Measurements from ENCODE around the gene AVEN. TPM values are rescaled to one million over a fixed set of nuclear protein-coding genes. Genes with fewer than 3 reads are reported as not detected.
A peak's percentile ranks its signal among the peaks of the same experiment; 100 is the strongest.

AVEN gene
- total RNA-seq, 2 donors from 2014 or later: 12.9 to 18.9 TPM

DNA sequence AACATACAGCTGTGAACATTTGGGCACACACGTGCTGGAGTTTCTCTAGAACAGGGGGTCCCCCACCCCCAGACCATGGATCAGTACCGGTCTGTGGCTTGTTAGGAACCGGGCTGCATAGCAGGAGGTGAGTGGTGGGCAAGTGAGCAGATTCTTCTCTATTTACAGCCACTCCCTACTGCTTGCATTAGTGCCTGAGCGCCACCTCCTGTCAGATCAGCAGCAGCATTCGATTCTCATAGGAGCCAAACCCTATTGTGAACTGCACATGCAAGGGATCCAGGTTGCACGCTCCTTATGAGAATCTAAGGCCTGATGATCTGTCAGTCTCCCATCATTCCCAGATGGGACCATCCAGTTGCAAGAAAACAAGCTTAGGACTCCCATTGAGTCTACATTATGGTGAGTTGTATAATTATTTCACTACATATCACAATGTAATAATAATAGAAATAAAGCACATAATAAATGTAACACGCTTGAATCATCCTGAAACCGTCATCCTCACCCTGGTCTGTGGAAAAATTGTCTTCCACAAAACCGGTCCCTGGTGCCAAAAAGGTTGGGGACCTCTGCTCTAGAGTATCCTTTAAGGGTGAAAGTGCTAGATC, 44.9 kb downstream of the AVEN start:
- DNase-seq (ENCODE audit: low spot score): no peak
- H3K27me3 ChIP-seq: no peaks in the 10 kb centered on the region
- no peak overlapping the region for H3K4me3 ChIP-seq
- no peaks in the 10 kb centered on the region for H3K9me3 ChIP-seq
- H3K36me3 ChIP-seq: no peaks in the 10 kb centered on the region
- TF ChIP-seq, protein P1, sequence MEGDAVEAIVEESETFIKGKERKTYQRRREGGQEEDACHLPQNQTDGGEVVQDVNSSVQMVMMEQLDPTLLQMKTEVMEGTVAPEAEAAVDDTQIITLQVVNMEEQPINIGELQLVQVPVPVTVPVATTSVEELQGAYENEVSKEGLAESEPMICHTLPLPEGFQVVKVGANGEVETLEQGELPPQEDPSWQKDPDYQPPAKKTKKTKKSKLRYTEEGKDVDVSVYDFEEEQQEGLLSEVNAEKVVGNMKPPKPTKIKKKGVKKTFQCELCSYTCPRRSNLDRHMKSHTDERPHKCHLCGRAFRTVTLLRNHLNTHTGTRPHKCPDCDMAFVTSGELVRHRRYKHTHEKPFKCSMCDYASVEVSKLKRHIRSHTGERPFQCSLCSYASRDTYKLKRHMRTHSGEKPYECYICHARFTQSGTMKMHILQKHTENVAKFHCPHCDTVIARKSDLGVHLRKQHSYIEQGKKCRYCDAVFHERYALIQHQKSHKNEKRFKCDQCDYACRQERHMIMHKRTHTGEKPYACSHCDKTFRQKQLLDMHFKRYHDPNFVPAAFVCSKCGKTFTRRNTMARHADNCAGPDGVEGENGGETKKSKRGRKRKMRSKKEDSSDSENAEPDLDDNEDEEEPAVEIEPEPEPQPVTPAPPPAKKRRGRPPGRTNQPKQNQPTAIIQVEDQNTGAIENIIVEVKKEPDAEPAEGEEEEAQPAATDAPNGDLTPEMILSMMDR (IDR thresholded peaks at IDR 0.05): peak in 1 of 2 donors; percentile 26
- H3K4me1 ChIP-seq: no peaks in the 10 kb centered on the region
- no peak overlapping the region for H3K27ac ChIP-seq

DNA sequence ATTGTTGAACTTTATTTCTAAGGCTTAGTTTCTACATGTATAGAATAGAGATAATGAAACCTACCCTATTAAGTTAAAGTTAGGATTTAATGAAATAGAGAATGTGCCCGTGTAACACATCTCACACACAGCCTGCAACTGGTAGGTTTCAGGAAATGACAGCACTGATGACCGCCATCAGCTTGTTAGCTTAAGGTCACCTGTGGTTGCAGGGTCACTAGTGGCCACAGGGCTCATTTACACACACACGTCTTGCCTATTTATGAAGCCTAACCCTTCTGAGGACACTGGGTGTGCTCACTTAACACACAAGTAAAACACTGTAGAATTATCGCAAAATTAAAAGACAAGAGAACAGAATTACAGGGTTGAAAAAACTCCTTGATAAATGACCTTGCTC, 50.6 kb downstream of the AVEN start:
- no peaks in the 10 kb centered on the region for H3K36me3 ChIP-seq
- TF ChIP-seq, protein P1 (IDR thresholded peaks at IDR 0.05): no peak
- DNase-seq (ENCODE audit: low spot score): no peak
- H3K4me3 ChIP-seq: no peak overlapping the region
- H3K4me1 ChIP-seq: no peaks in the 10 kb centered on the region
- no peaks in the 10 kb centered on the region for H3K27me3 ChIP-seq
- H3K27ac ChIP-seq: no peak overlapping the region
- H3K9me3 ChIP-seq: no peaks in the 10 kb centered on the region

DNA sequence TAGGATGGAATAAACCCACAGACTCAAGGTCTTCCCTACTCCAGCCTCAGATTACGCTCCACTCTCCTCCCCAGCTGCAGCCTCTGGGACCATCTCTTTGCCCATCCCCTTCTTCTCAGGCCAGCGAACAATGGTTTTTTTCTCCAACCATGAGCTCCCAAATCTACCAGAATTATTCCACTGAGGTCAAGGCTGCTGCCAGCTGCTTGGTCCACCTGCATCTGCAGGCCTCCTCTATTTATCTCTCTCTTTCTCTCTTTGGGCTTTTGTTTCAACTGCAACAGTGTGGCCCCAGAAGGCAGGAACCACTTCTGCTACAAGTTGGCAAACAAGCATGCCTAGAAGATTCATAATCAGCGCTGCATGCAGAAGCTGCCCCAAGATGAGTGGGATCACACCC, 51.6 kb downstream of the AVEN start:
- TF ChIP-seq, protein P1 (IDR thresholded peaks at IDR 0.05): no peak
- no peaks in the 10 kb centered on the region for H3K36me3 ChIP-seq
- H3K9me3 ChIP-seq: no peaks in the 10 kb centered on the region
- no peak overlapping the region for H3K27ac ChIP-seq
- DNase-seq (ENCODE audit: low spot score): no peak
- H3K4me3 ChIP-seq: no peak overlapping the region
- H3K4me1 ChIP-seq: no peaks in the 10 kb centered on the region
- H3K27me3 ChIP-seq: no peaks in the 10 kb centered on the region

- no peak overlapping the region for H3K4me3 ChIP-seq
- no peaks in the 10 kb centered on the region for H3K36me3 ChIP-seq
- TF ChIP-seq, protein P1 (IDR thresholded peaks at IDR 0.05): no peak
- no peaks in the 10 kb centered on the region for H3K4me1 ChIP-seq
- no peaks in the 10 kb centered on the region for H3K9me3 ChIP-seq
- no peak for DNase-seq (ENCODE audit: low spot score)
- no peak overlapping the region for H3K27ac ChIP-seq
- H3K27me3 ChIP-seq: no peaks in the 10 kb centered on the region
Observed at GRCh38 chr15:33985751-33986150, 53.3 kb downstream of the AVEN start.

GRCh38 chr15:33985287-33985686, 53.7 kb downstream of the AVEN start:
- no peaks in the 10 kb centered on the region for H3K9me3 ChIP-seq
- no peak for DNase-seq (ENCODE audit: low spot score)
- H3K27ac ChIP-seq: no peak overlapping the region
- TF ChIP-seq, protein P1 (IDR thresholded peaks at IDR 0.05): no peak
- no peaks in the 10 kb centered on the region for H3K4me1 ChIP-seq
- no peak overlapping the region for H3K4me3 ChIP-seq
- H3K27me3 ChIP-seq: no peaks in the 10 kb centered on the region
- H3K36me3 ChIP-seq: no peaks in the 10 kb centered on the region

DNA sequence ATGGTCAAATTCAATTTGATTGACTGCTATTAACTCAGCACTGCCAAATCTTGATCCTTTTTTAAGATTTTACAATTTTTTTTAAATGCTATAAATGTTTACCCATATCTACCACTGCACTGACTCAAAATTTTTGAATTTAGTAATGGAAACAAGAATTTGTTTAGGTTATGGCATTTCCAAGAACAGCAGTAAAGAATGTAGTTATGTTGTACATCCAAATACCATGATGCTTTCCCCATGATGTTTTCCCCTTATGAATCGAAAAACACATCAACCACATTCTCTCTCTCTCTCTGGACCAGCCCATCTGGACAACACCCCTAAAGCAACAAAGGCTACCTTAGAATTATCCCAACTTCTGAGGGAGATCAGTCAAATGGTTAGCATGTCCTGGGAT, 56.5 kb downstream of the AVEN start:
- H3K9me3 ChIP-seq: no peaks in the 10 kb centered on the region

More for the DNA sequence above, 56.5 kb downstream of the AVEN start:
- DNase-seq (ENCODE audit: low spot score): no peak
- TF ChIP-seq, protein P1 (IDR thresholded peaks at IDR 0.05): no peak
- Histone ChIP-seq H3K27ac (no peak overlapping the region), H3K27me3 (no peaks in the 10 kb centered on the region), H3K36me3 (no peaks in the 10 kb centered on the region), H3K4me1 (no peaks in the 10 kb centered on the region), H3K4me3 (no peak overlapping the region)

Data from right atrium auricular region (tissue), 2 donors.